Astrocyte (in vitro differentiated cells and primary cell): ENCODE results near the gene ABHD10. TPM values are rescaled to one million over a fixed set of nuclear protein-coding genes. Genes with fewer than 3 reads are reported as not detected.
A peak's percentile ranks its signal among the peaks of the same experiment; 100 is the strongest.

ENCODE experiments used
- DNase-seq: peaks from one replicate; pipeline ENCODE4 v3.0.0-alpha.2; 2010; ENCODE audit warnings: low read depth
- FAIRE-seq: peaks from 2 replicates; lab custom pipeline; 2011; peaks lifted over from hg19 to GRCh38; lab: Jason Lieb, UNC
- H2AFZ ChIP-seq: 2 replicates; pipeline ENCODE4 v1.6.0; 2012; ENCODE audit warnings: low read depth, low read length, inconsistent platforms
- H3K27ac ChIP-seq: 2 replicates; pipeline ENCODE4 v1.5.1; 2011; ENCODE audit warnings: low read depth, low read length, inconsistent platforms
- H3K27me3 ChIP-seq: 2 replicates; pipeline ENCODE4 v1.6.0; 2011; ENCODE audit warnings: low read length, inconsistent platforms; ENCODE audit not compliant: insufficient read depth
- H3K36me3 ChIP-seq: 2 replicates; pipeline ENCODE4 v1.5.1; 2011; ENCODE audit warnings: low read length, inconsistent platforms; ENCODE audit not compliant: insufficient read depth
- H3K4me1 ChIP-seq: 2 replicates; pipeline ENCODE4 v1.5.1; 2011; ENCODE audit warnings: low read length, inconsistent platforms; ENCODE audit not compliant: insufficient read depth
- H3K4me2 ChIP-seq: 2 replicates; pipeline ENCODE4 v1.6.0; 2012; ENCODE audit warnings: low read length, inconsistent platforms
- H3K4me3 ChIP-seq: 2 replicates; pipeline ENCODE4 v1.5.1; 2011; ENCODE audit warnings: low read depth, mild to moderate bottlenecking, low read length, inconsistent platforms; ENCODE audit not compliant: insufficient read depth
- H3K79me2 ChIP-seq: 2 replicates; pipeline ENCODE4 v1.6.0; 2012; ENCODE audit warnings: mild to moderate bottlenecking, low read length, inconsistent platforms; ENCODE audit not compliant: insufficient read depth
- H3K9ac ChIP-seq: 2 replicates; pipeline ENCODE4 v1.6.0; 2012; ENCODE audit warnings: mild to moderate bottlenecking, low read length, inconsistent platforms
- H3K9me3 ChIP-seq: 2 replicates; pipeline ENCODE4 v1.5.1; 2012; ENCODE audit warnings: low read depth, mild to moderate bottlenecking, low read length, inconsistent platforms; ENCODE audit not compliant: insufficient read depth
- H4K20me1 ChIP-seq: 2 replicates; pipeline ENCODE4 v1.6.0; 2012; ENCODE audit warnings: low read length, inconsistent platforms; ENCODE audit not compliant: insufficient read depth
- H3K27ac Mint-ChIP-seq: one replicate; pipeline ENCODE4 v1.8.0; 2021; ENCODE audit warnings: mild to moderate bottlenecking, mixed read lengths; ENCODE audit not compliant: unreplicated experiment
- H3K27me3 Mint-ChIP-seq: one replicate; pipeline ENCODE4 v1.8.0; 2021; ENCODE audit warnings: low read depth, mixed read lengths; ENCODE audit not compliant: unreplicated experiment
- H3K36me3 Mint-ChIP-seq: one replicate; pipeline ENCODE4 v1.8.0; 2021; ENCODE audit warnings: low read depth, mixed read lengths; ENCODE audit not compliant: unreplicated experiment
- H3K4me1 Mint-ChIP-seq: one replicate; pipeline ENCODE4 v1.8.0; 2021; ENCODE audit warnings: low read depth, mixed read lengths; ENCODE audit not compliant: unreplicated experiment
- H3K4me3 Mint-ChIP-seq: one replicate; pipeline ENCODE4 v1.8.0; 2021; ENCODE audit warnings: mild to moderate bottlenecking, moderate library complexity, mixed read lengths; ENCODE audit not compliant: unreplicated experiment
- H3K9me3 Mint-ChIP-seq: one replicate; pipeline ENCODE4 v1.8.0; 2021; ENCODE audit warnings: mild to moderate bottlenecking, mixed read lengths; ENCODE audit not compliant: unreplicated experiment
- CTCF ChIP-seq: IDR thresholded peaks from 2 replicates; pipeline ENCODE4 v1.5.1; 2011; ENCODE audit warnings: low read depth, mild to moderate bottlenecking, inconsistent platforms, low read length, moderate library complexity; ENCODE audit not compliant: insufficient read depth
- EZH2 ChIP-seq: IDR thresholded peaks from 2 replicates; pipeline ENCODE4 v1.6.1; 2012; ENCODE audit warnings: mild to moderate bottlenecking, low read length, inconsistent platforms; ENCODE audit not compliant: insufficient read depth
- total RNA-seq: library from RNA; stranded (reverse); gene quantifications from 2 replicates; pipeline ENCODE4 v1.2.1, GENCODE V29; 2021

ABHD10 gene
- total RNA-seq, 1 donor from 2014 or later, result 26.6 TPM

- Histone ChIP-seq H3K4me2 (peak overlapping the region; percentile 72), H2AFZ (no peak overlapping the region), H3K4me1 (peaks cover 28% of the 10 kb centered on the region), H3K27ac (peak overlapping the region; percentile 87), H3K9me3 (no peaks in the 10 kb centered on the region), H3K9ac (peak overlapping the region; percentile 55), H3K4me3 (no peak overlapping the region), H3K27me3 (no peaks in the 10 kb centered on the region), H3K36me3 (peaks cover 45% of the 10 kb centered on the region), H4K20me1 (no peaks in the 10 kb centered on the region), H3K79me2 (peaks cover 11% of the 10 kb centered on the region)
- Mint-ChIP-seq H3K36me3 (peaks cover 42% of the 10 kb centered on the region), H3K9me3 (no peaks in the 10 kb centered on the region), H3K27me3 (no peaks in the 10 kb centered on the region), H3K27ac (peak overlapping the region; percentile 97), H3K4me1 (peaks cover 39% of the 10 kb centered on the region), H3K4me3 (no peak overlapping the region)
- DNase-seq (peak; percentile 50), FAIRE-seq (no peak)
- no peak for TF ChIP-seq EZH2
- TF ChIP-seq CTCF, result no peak
Measured at GRCh38 chr3:111936967-111937366, 41.9 kb upstream of the ABHD10 start.

GRCh38 chr3:111937871-111938270 is 41.0 kb upstream of the ABHD10 start:
- Mint-ChIP-seq H3K36me3 (peaks cover 36% of the 10 kb centered on the region), H3K4me1 (peaks cover 39% of the 10 kb centered on the region)

More at GRCh38 chr3:111937871-111938270, 41.0 kb upstream of the ABHD10 start:
- Histone ChIP-seq H3K9ac (no peak overlapping the region), H4K20me1 (no peaks in the 10 kb centered on the region), H3K4me2 (no peak overlapping the region), H3K27me3 (no peaks in the 10 kb centered on the region), H3K36me3 (peaks cover 41% of the 10 kb centered on the region), H3K4me1 (peaks cover 28% of the 10 kb centered on the region), H3K9me3 (no peaks in the 10 kb centered on the region), H3K27ac (peak overlapping the region; percentile 87), H2AFZ (no peak overlapping the region), H3K79me2 (peaks cover 5% of the 10 kb centered on the region), H3K4me3 (no peak overlapping the region)
- H3K27me3 Mint-ChIP-seq, result no peaks in the 10 kb centered on the region
- H3K4me3 Mint-ChIP-seq, result no peak overlapping the region
- FAIRE-seq (no peak), DNase-seq (no peak)
- TF ChIP-seq CTCF, result no peak
- no peak for TF ChIP-seq EZH2
- H3K9me3 Mint-ChIP-seq, result no peaks in the 10 kb centered on the region
- H3K27ac Mint-ChIP-seq, result peak overlapping the region; percentile 45
